Activated B cell treated with CpG ODN at 0.5 μM for 24 hours (primary cell): Measurements from ENCODE around the gene CACTIN. TPM values are rescaled to one million over a fixed set of nuclear protein-coding genes. Genes with fewer than 3 reads are reported as not detected.
"Not testable (repeated sequence)": the region's sequence is repeated elsewhere in the genome, so short reads cannot be mapped to it uniquely, and the experiment has no call there.

Experiments used
- ATAC-seq: fragments of 200-7000 bp; cut with Tn5 transposase; one replicate; pipeline ENCODE4 v1.10.0; 2021; ENCODE audit warnings: low read depth, mild to moderate bottlenecking, moderate library complexity
- CTCF ChIA-PET: fragments of 350-600 bp; sonication (Branson Sonifier 250); formaldehyde crosslinking; loops from one replicate; lab custom pipeline; 2021; ENCODE audit warnings: antibody characterized with exemption; lab: Charles Lee
- POLR2A ChIA-PET: fragments of 350-600 bp; sonication (Branson Sonifier 250); formaldehyde crosslinking; loops from one replicate; lab custom pipeline; 2021; ENCODE audit warnings: antibody characterized with exemption; lab: Charles Lee
- DNase-seq: peaks from one replicate; pipeline ENCODE4 v3.0.0; 2022
- H3K27ac Mint-ChIP-seq: one replicate; pipeline ENCODE4 v1.8.0; 2020; ENCODE audit warnings: mixed read lengths
- H3K27me3 Mint-ChIP-seq: one replicate; pipeline ENCODE4 v1.8.0; 2021; ENCODE audit warnings: mixed read lengths
- H3K36me3 Mint-ChIP-seq: one replicate; pipeline ENCODE4 v1.8.0; 2021; ENCODE audit warnings: low read depth, mixed read lengths
- H3K4me1 Mint-ChIP-seq: one replicate; pipeline ENCODE4 v1.8.0; 2021; ENCODE audit warnings: mixed read lengths
- H3K4me3 Mint-ChIP-seq: one replicate; pipeline ENCODE4 v1.8.0; 2020; ENCODE audit warnings: mild to moderate bottlenecking, mixed read lengths
- H3K9me3 Mint-ChIP-seq: one replicate; pipeline ENCODE4 v1.8.0; 2020; ENCODE audit warnings: mixed read lengths
- CTCF ChIP-seq: fragments of 200-600 bp; IDR thresholded peaks from one replicate; pipeline ENCODE4 v1.8.0; 2022; ENCODE audit warnings: antibody characterized with exemption, mild to moderate bottlenecking
- intact Hi-C: fragments of 100-400 bp; cut with micrococcal nuclease; formaldehyde crosslinking; loops from one replicate; pipeline ENCODE4 v1.15.1; 2024
- total RNA-seq: library from RNA; stranded (reverse); gene quantifications from 2 replicates; pipeline ENCODE4 v1.2.3, GENCODE V29; 2022

CACTIN gene
- total RNA-seq, 1 donor from 2014 or later = 48.1 TPM

GRCh38 chr19:3648037-3648905 lies 21.7 kb upstream of the CACTIN start:
- DNase-seq (no peak), ATAC-seq (no peak)
- ChIA-PET CTCF (no interaction called here), POLR2A (no interaction called here)
- no peak for TF ChIP-seq CTCF
- Mint-ChIP-seq H3K4me3 (no peak overlapping the region), H3K36me3 (peaks cover 34% of the 10 kb centered on the region), H3K4me1 (no peaks in the 10 kb centered on the region), H3K9me3 (no peaks in the 10 kb centered on the region), H3K27ac (no peak overlapping the region), H3K27me3 (no peaks in the 10 kb centered on the region)
- intact Hi-C loops = no loop called here

- H3K27ac Mint-ChIP-seq, POLR2A ChIA-PET, DNase-seq, H3K9me3 Mint-ChIP-seq, intact Hi-C loops, ATAC-seq, H3K4me3 Mint-ChIP-seq, H3K27me3 Mint-ChIP-seq, H3K4me1 Mint-ChIP-seq, CTCF ChIA-PET: not testable (repeated sequence)
- peaks cover 34% of the 10 kb centered on the region for H3K36me3 Mint-ChIP-seq
Measured at GRCh38 chr19:3647102-3647501, 20.5 kb upstream of the CACTIN start.

- POLR2A ChIA-PET = no interaction called here
- Mint-ChIP-seq H3K4me3 (no peak overlapping the region), H3K27me3 (no peaks in the 10 kb centered on the region), H3K4me1 (no peaks in the 10 kb centered on the region), H3K36me3 (peaks cover 37% of the 10 kb centered on the region), H3K9me3 (no peaks in the 10 kb centered on the region), H3K27ac (no peak overlapping the region)
- CTCF ChIA-PET = no interaction called here
- intact Hi-C loops = no loop called here
- no peak for TF ChIP-seq CTCF
- ATAC-seq (no peak), DNase-seq (no peak)
Measured at GRCh38 chr19:3646336-3647092, 19.9 kb upstream of the CACTIN start.

- ATAC-seq (no peak), DNase-seq (no peak)
- Mint-ChIP-seq H3K9me3 (no peaks in the 10 kb centered on the region), H3K27ac (no peak overlapping the region), H3K4me3 (no peak overlapping the region), H3K27me3 (no peaks in the 10 kb centered on the region), H3K36me3 (peaks cover 36% of the 10 kb centered on the region), H3K4me1 (no peaks in the 10 kb centered on the region)
- CTCF ChIA-PET = no interaction called here
- TF ChIP-seq CTCF = no peak
- POLR2A ChIA-PET = interaction anchor here (0.6 kb wide), 1 partner anchor 379 kb away, joined by 5 read pairs; no protein-coding TSS in a partner anchor
- intact Hi-C loops = no loop called here
Measured at GRCh38 chr19:3645726-3646125, 19.1 kb upstream of the CACTIN start.

- no peaks in the 10 kb centered on the region for H3K4me1 Mint-ChIP-seq
- no peaks in the 10 kb centered on the region for H3K9me3 Mint-ChIP-seq
- no peak overlapping the region for H3K4me3 Mint-ChIP-seq
- no peak for ATAC-seq
- intact Hi-C loops = no loop called here
- H3K27ac Mint-ChIP-seq = no peak overlapping the region
- POLR2A ChIA-PET = no interaction called here
- peaks cover 32% of the 10 kb centered on the region for H3K36me3 Mint-ChIP-seq
- no peak for TF ChIP-seq CTCF
- no peaks in the 10 kb centered on the region for H3K27me3 Mint-ChIP-seq
- DNase-seq = no peak
- CTCF ChIA-PET = no interaction called here
Measured at GRCh38 chr19:3645067-3645396, 18.4 kb upstream of the CACTIN start.
